Measurements from ENCODE around the gene DENND1A.

DNA sequence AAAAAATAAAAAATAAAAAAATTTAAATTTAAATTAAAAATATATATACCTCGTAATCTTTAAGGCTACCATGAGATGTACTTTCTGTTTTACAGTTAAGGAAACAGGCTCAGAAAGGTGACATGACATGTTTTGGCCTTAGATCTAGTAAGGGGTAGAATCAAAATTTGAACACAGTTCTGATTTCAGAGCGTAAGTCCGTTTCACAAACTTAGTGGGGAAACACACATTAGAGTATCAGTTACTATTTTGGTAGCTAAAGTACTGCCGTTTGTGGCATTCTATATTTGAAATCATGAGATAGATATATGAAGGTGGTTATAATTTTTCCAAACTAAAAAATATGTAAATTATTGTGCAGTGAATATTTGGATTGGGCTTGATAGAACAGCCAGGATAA, 186.2 kb downstream of the DENND1A start:
- no peak for TF ChIP-seq POLR2A (IDR thresholded peaks at IDR 0.05)
- TF ChIP-seq, protein P1, sequence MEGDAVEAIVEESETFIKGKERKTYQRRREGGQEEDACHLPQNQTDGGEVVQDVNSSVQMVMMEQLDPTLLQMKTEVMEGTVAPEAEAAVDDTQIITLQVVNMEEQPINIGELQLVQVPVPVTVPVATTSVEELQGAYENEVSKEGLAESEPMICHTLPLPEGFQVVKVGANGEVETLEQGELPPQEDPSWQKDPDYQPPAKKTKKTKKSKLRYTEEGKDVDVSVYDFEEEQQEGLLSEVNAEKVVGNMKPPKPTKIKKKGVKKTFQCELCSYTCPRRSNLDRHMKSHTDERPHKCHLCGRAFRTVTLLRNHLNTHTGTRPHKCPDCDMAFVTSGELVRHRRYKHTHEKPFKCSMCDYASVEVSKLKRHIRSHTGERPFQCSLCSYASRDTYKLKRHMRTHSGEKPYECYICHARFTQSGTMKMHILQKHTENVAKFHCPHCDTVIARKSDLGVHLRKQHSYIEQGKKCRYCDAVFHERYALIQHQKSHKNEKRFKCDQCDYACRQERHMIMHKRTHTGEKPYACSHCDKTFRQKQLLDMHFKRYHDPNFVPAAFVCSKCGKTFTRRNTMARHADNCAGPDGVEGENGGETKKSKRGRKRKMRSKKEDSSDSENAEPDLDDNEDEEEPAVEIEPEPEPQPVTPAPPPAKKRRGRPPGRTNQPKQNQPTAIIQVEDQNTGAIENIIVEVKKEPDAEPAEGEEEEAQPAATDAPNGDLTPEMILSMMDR (IDR thresholded peaks at IDR 0.05) = no peak
